Common myeloid progenitor, CD34-positive (primary cell): Measurements from ENCODE around the gene GNG11.

ENCODE experiments used
- CTCF ChIA-PET: fragments of 350-600 bp; sonication (Branson Sonifier 250); formaldehyde crosslinking; loops from one replicate; lab custom pipeline; 2021; ENCODE audit warnings: antibody characterized with exemption; lab: Charles Lee
- POLR2A ChIA-PET: fragments of 350-600 bp; sonication (Branson Sonifier 250); formaldehyde crosslinking; loops from one replicate; lab custom pipeline; 2021; ENCODE audit warnings: antibody characterized with exemption; lab: Charles Lee
- DNase-seq, 3 donors: peaks; one replicate each; pipeline versions ENCODE4 v3.0.0 to v3.0.0-alpha.2; 2013
- H3K27ac ChIP-seq, 2 experiments: 1 replicate in 1 of 2; 2 replicates in 1 of 2; pipeline ENCODE4 v1.7.0; 2013; ENCODE audit warnings: inconsistent platforms in 2 of 2, low read length in 2 of 2, mild to moderate bottlenecking in 2 of 2, low read depth in 1 of 2, moderate library complexity in 1 of 2; ENCODE audit not compliant: severe bottlenecking in 2 of 2, insufficient read depth in 1 of 2, poor library complexity in 1 of 2
- H3K27me3 ChIP-seq, 5 experiments: replicated peaks in 2 of 5; 1 replicate in 3 of 5; 2 replicates in 2 of 5; pipeline versions ENCODE4 v1.6.1 to v1.7.0; 2013; ENCODE audit warnings: low read length in 4 of 5, mild to moderate bottlenecking in 2 of 5, moderate library complexity in 2 of 5, inconsistent platforms in 1 of 5; ENCODE audit not compliant: insufficient read depth in 5 of 5, control insufficient read depth in 4 of 5
- H3K36me3 ChIP-seq, 4 experiments: 1 replicate in 2 of 4; 2 replicates in 2 of 4; pipeline versions ENCODE4 v1.6.1 to v1.7.0; 2013; ENCODE audit warnings: low read length in 3 of 4, control low read depth in 1 of 4, mild to moderate bottlenecking in 1 of 4; ENCODE audit not compliant: control insufficient read depth in 4 of 4, insufficient read depth in 4 of 4
- H3K4me1 ChIP-seq, 4 experiments: 1 replicate in 3 of 4; 2 replicates in 1 of 4; pipeline versions ENCODE4 v1.6.1 to v1.7.1; 2013; ENCODE audit warnings: low read length in 3 of 4, mild to moderate bottlenecking in 3 of 4, control low read depth in 1 of 4, inconsistent platforms in 1 of 4, moderate library complexity in 1 of 4; ENCODE audit not compliant: control insufficient read depth in 4 of 4, insufficient read depth in 4 of 4; ENCODE audit errors: control extremely low read depth in 1 of 4
- H3K4me3 ChIP-seq, 7 experiments: 1 replicate in 4 of 7; 2 replicates in 3 of 7; pipeline versions ENCODE4 v1.5.1 to v1.7.0; 2013; ENCODE audit warnings: mild to moderate bottlenecking in 7 of 7, low read length in 6 of 7, moderate library complexity in 6 of 7, inconsistent platforms in 2 of 7, low read depth in 2 of 7, control low read depth in 1 of 7; ENCODE audit not compliant: insufficient read depth in 4 of 7, control insufficient read depth in 1 of 7; ENCODE audit errors: extremely low read depth in 1 of 7
- H3K9me3 ChIP-seq, 5 experiments: 1 replicate in 4 of 5; 2 replicates in 1 of 5; pipeline versions ENCODE4 v1.6.1 to v1.7.1; 2013; ENCODE audit warnings: low read length in 4 of 5, mild to moderate bottlenecking in 2 of 5, inconsistent platforms in 1 of 5, low read depth in 1 of 5, moderate library complexity in 1 of 5; ENCODE audit not compliant: control insufficient read depth in 4 of 5, insufficient read depth in 2 of 5; ENCODE audit errors: control extremely low read depth in 1 of 5
- WGBS: methylation state at CpG from one replicate; pipeline ENCODE4 v1.1.5; 2013; ENCODE audit not compliant: insufficient coverage; 5-methylcytosine and 5-hydroxymethylcytosine counted together

Gene GNG11

DNA sequence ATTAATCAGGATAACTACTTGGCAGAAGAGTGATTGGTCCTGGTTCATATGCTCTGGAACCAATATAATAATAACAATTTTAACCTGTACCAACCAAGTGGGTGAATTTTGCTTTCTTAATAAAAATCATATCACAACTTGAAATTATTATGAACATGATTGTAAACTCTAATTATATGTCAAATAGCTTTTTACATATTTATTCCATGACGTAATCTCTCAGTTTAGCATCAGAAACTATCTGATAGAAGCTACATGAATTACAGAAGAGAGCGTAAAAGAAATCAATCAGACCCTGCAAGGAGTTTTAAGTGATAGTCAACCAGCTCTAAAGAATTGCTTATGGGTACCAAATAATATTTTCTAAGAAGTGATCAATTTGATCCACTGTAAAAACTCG, 10.1 kb downstream of the GNG11 start:
- peaks cover 0 to 4% (median 0%) of the 10 kb centered on the region in 4 experiments for H3K36me3 ChIP-seq
- peaks cover 0 to 3% (median 0%) of the 10 kb centered on the region in 5 experiments for H3K27me3 ChIP-seq
- H3K27ac ChIP-seq: no peak overlapping the region
- ChIA-PET POLR2A (no interaction called here), CTCF (interaction anchor here (1.0 to 2.3 kb wide), 3 partner anchors 9 to 125 kb away, joined by 3 to 12 read pairs (median 3); partner anchors contain the start of gene GNG11)
- no peaks in the 10 kb centered on the region for H3K4me1 ChIP-seq
- no CpG with 5 or more reads among the region's 3 CpGs for WGBS
- H3K4me3 ChIP-seq: no peak overlapping the region
- H3K9me3 ChIP-seq: peaks cover 0 to 3% (median 0%) of the 10 kb centered on the region in 5 experiments
- no peak for DNase-seq

DNA sequence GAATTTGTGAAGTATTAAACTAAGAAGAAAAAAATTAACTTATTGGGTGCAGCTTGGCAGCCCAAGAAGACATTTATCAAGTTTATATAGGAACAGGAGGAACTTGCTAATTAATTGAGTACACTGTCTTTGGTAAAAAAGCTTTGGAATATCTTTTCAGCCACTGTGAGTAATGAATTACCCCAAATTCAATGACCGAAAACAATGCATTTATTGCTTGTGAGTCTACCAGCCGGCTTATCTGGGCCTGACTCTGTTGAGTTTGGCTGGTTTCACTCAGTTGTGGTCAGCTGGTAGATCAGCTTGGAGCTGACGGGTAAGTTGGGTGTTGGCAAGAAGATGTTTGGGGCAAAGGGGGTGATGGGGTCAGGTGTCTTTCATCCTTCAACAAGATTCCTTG, 11.6 kb downstream of the GNG11 start:
- CTCF ChIA-PET: no interaction called here

DNA sequence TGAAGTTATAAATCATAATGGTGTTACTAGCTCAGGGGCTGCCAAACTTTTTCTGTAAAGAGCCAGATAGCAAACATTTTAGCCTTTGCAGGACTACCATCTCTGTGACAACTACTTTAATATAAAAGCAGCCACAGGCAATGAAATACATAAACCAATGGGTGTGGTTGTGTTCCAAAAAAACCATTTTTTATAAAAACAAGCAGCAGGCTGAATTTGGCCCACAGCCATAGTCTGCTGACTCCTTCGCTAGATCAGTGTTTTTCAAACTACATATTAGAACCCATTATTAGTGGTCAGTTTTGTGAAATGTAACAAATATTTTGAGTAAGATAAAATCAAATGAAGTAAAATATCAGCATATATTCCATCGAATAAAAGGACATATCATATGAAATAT, 13.6 kb downstream of the GNG11 start:
- H3K27me3 ChIP-seq: no peaks in the 10 kb centered on the region
- ChIA-PET POLR2A (no interaction called here), CTCF (no interaction called here)
- H3K27ac ChIP-seq: no peak overlapping the region
- peaks cover 3 to 6% (median 4%) of the 10 kb centered on the region in 4 experiments for H3K4me1 ChIP-seq
- DNase-seq: no peak
- no CpG with 5 or more reads among the region's 2 CpGs for WGBS
- no peak overlapping the region for H3K4me3 ChIP-seq
- peaks cover 0 to 3% (median 0%) of the 10 kb centered on the region in 5 experiments for H3K9me3 ChIP-seq
- H3K36me3 ChIP-seq: no peaks in the 10 kb centered on the region

More for the DNA sequence above, 11.6 kb downstream of the GNG11 start:
- DNase-seq: no peak
- no peak overlapping the region for H3K27ac ChIP-seq
- no peaks in the 10 kb centered on the region for H3K36me3 ChIP-seq
- H3K4me3 ChIP-seq: no peak overlapping the region
- POLR2A ChIA-PET: no interaction called here
- H3K27me3 ChIP-seq: no peaks in the 10 kb centered on the region
- H3K4me1 ChIP-seq: no peaks in the 10 kb centered on the region
- WGBS: 100% methylated on average over 2 of the region's 3 CpGs
- peaks cover 0 to 3% (median 0%) of the 10 kb centered on the region in 5 experiments for H3K9me3 ChIP-seq

DNA sequence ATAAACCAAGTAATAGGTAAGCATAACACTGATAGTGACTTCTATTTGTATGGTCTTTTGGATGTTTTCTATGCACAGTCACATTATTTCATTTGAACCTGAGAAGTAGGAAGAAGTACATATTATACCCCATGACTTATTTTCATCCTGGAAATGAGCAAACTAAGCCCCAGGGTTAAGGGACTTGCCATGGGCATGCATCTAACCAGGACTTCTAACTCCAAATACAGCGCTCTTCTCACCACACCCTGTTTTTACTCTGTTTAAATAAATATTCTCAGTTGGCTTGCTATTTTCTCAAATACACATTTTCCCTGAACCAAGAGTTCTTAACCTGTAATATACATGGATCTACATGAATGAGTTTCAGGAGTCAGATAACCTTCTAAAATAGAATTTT, 16.3 kb downstream of the GNG11 start:
- peaks cover 0 to 3% (median 0%) of the 10 kb centered on the region in 5 experiments for H3K9me3 ChIP-seq
- no peaks in the 10 kb centered on the region for H3K36me3 ChIP-seq
- ChIA-PET POLR2A (no interaction called here), CTCF (no interaction called here)
- WGBS: 100% methylated on average over 1 of the region's 1 CpG
- DNase-seq: no peak
- H3K4me3 ChIP-seq: no peak overlapping the region
- H3K4me1 ChIP-seq: peaks cover 3 to 13% (median 5%) of the 10 kb centered on the region in 4 experiments
- no peak overlapping the region for H3K27ac ChIP-seq
- H3K27me3 ChIP-seq: no peaks in the 10 kb centered on the region

- POLR2A ChIA-PET: no interaction called here
Observed at GRCh38 chr7:93938293-93938692, 16.8 kb downstream of the GNG11 start.

DNA sequence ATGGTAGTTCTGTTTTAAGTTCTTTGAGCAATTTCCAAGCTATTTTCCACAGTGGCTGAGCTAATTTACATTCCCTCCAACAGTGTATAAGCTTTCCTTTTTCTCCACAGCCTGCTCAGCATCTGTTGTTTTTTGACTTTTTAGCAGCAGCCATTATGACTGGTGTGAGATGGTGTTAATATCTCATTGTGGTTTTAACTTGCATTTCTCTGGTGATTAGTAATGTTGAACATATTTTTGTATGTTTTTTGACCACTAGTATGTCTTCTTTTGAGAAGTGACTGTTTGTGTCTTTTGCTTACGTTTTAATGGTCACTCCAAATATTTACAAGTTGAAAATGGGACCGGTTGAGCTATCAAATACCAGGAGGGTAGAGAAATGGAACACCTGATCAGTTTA, 20.4 kb downstream of the GNG11 start:
- CTCF ChIA-PET: interaction anchor here (1.1 kb wide), 1 partner anchor 20 kb away, joined by 3 read pairs; no protein-coding TSS in a partner anchor
- Histone ChIP-seq H3K4me3 (no peak overlapping the region), H3K4me1 (peaks cover 32 to 54% (median 38%) of the 10 kb centered on the region in 4 experiments), H3K9me3 (no peaks in the 10 kb centered on the region), H3K27ac (no peak overlapping the region), H3K27me3 (no peaks in the 10 kb centered on the region), H3K36me3 (no peaks in the 10 kb centered on the region)
- DNase-seq: no peak
- WGBS: no CpG with 5 or more reads among the region's 2 CpGs
- POLR2A ChIA-PET: no interaction called here

More at GRCh38 chr7:93938293-93938692, 16.8 kb downstream of the GNG11 start:
- Histone ChIP-seq H3K27ac (no peak overlapping the region), H3K4me1 (peaks cover 5 to 17% (median 7%) of the 10 kb centered on the region in 4 experiments), H3K4me3 (no peak overlapping the region), H3K36me3 (no peaks in the 10 kb centered on the region), H3K27me3 (no peaks in the 10 kb centered on the region), H3K9me3 (peaks cover 0 to 3% (median 0%) of the 10 kb centered on the region in 5 experiments)
- no peak for DNase-seq
- CTCF ChIA-PET: no interaction called here

DNA sequence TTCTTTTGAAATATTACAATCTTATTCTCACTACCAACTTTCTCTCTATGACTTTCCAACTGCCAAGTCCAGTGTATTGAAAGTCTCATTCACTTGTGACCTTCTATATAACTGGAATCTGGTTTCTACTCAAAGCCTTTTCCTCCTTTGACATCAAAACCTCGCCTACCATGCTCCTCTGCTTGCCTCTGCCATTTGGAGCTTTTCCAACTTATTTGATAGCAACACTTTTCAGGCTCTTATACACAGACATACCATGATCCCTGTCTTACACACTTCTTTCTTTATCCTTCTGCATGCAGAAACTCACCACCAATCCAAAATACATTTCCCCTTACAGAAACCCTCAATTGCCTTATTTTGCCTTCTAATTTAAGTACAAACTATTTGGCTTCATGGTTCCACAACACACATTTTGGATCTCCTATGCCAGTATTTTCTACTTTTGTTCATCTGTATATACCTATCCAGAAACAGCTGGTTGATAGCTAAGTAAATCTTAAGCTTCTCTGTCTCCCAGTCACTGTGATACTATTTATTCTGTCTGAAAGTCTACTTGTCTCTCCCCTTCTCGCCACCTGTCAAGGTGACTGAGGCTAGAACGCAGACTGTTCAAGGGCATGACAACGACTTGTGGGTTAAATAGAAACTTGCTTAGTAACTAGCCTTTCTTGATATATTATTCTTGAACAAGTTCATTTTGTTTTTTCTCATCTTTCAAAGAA, 22.4 kb downstream of the GNG11 start:
- peak in 2 of 3 donors; percentile 63 to 80 for DNase-seq
- Histone ChIP-seq H3K27me3 (no peaks in the 10 kb centered on the region), H3K4me3 (peak overlapping the region in 3 of 7 experiments; percentile 10 to 31 (median 12)), H3K4me1 (peaks cover 35 to 60% (median 39%) of the 10 kb centered on the region in 4 experiments), H3K36me3 (no peaks in the 10 kb centered on the region), H3K9me3 (no peaks in the 10 kb centered on the region), H3K27ac (peak overlapping the region; percentile 53 to 74)
- POLR2A ChIA-PET: no interaction called here
- 36% methylated on average over 1 of the region's 4 CpGs for WGBS
- CTCF ChIA-PET: interaction anchor here (0.7 kb wide), 1 partner anchor 53 kb away, joined by 3 read pairs; no protein-coding TSS in a partner anchor
